ENCODE results near the gene NOL7.

Gene NOL7

GRCh38 chr6:13614926-13615791 is at the start of gene NOL7:
Gene NOL7, plus strand, starts transcription at chr6:13615335. Its CDS starts 24 bp downstream, at chr6:13615359.
- DNase-seq, result peak; percentile 95

GRCh38 chr6:13565921-13566320 is 49.2 kb upstream of the NOL7 start:
- no peak for DNase-seq

- DNase-seq, result no peak
Measured at GRCh38 chr6:13566500-13566899, 48.6 kb upstream of the NOL7 start.

- DNase-seq, result no peak
Measured at GRCh38 chr6:13568970-13569369, 46.2 kb upstream of the NOL7 start.

GRCh38 chr6:13572240-13572639 is 42.9 kb upstream of the NOL7 start:
- no peak for DNase-seq

- DNase-seq, result no peak
Measured at GRCh38 chr6:13572951-13573654, 42.0 kb upstream of the NOL7 start.

- DNase-seq, result no peak
Measured at GRCh38 chr6:13573669-13574110, 41.4 kb upstream of the NOL7 start.

GRCh38 chr6:13574149-13574570 is 41.0 kb upstream of the NOL7 start:
- DNase-seq, result peak; percentile 89

GRCh38 chr6:13574571-13575376 is 40.4 kb upstream of the NOL7 start, which contains the start of gene SIRT5:
Gene SIRT5, plus strand, starts transcription at chr6:13574601. Its CDS starts 9,510 bp downstream, at chr6:13584111.
- peak; percentile 84 for DNase-seq

GRCh38 chr6:13575377-13575775 is 39.8 kb upstream of the NOL7 start:
- no peak for DNase-seq

- no peak for DNase-seq
Measured at GRCh38 chr6:13576017-13576416, 39.1 kb upstream of the NOL7 start.

- DNase-seq, result no peak
Measured at GRCh38 chr6:13577926-13578325, 37.2 kb upstream of the NOL7 start.

GRCh38 chr6:13579911-13580310 is 35.2 kb upstream of the NOL7 start:
- no peak for DNase-seq

GRCh38 chr6:13581700-13582229 is 33.4 kb upstream of the NOL7 start:
- DNase-seq, result no peak

GRCh38 chr6:13586603-13587542 is 28.3 kb upstream of the NOL7 start:
- DNase-seq, result no peak

GRCh38 chr6:13589801-13590200 is 25.3 kb upstream of the NOL7 start:
- no peak for DNase-seq

- DNase-seq, result no peak
Measured at GRCh38 chr6:13590574-13591153, 24.5 kb upstream of the NOL7 start.

GRCh38 chr6:13591205-13591921 is 23.8 kb upstream of the NOL7 start:
- no peak for DNase-seq

GRCh38 chr6:13593103-13593502 is 22.0 kb upstream of the NOL7 start:
- DNase-seq, result no peak

- no peak for DNase-seq
Measured at GRCh38 chr6:13593720-13594119, 21.4 kb upstream of the NOL7 start.

- no peak for DNase-seq
Measured at GRCh38 chr6:13597073-13597472, 18.1 kb upstream of the NOL7 start.

All from NCI-H446 treated with DMSO at 0.1 percent for 48 hours (cell line).